Activated T-helper 1 cell treated with anti-CD3 and anti-CD28 coated beads, Interleukin-2, amount 50 U/mL, for 16 hours (primary cell): Measurements from ENCODE around the gene NEK6.

ENCODE experiments used
- DNase-seq, 2 donors: peaks; one replicate each; pipeline ENCODE4 v3.0.0-alpha.2; 2020; ENCODE audit warnings: low read depth in 1 of 2, low spot score in 1 of 2

The NEK6 gene

DNA sequence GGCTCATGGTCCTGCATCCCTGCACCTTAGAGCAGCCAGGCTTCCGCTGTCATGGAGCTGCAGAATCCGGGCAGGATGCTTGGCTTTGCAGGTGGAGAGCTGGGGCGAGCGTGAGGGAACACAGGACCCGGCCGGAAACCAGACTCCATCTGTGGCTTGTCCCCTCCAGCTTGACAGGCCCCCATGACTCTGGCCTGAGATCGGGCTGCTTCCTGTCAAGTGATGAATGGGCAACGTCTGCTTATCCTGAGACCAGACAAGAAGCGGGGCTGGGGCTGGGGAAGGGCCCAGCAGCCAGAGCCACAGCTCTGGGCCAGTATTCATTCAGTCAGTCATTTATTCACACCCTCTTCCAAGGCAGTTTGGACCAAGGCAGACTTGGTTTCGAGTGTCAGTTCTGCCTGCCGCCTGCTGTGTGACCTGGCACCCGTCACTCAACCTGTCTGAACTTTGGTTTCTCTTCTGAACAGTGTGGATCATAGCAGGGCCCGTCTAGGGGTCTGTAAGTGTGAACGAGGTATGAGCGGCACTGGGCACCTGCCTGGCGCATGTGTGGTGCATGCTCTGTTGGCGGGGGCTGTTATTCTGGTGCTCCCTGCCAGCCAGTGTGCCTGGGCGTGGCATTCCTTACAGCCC lies 37.5 kb downstream of the NEK6 start:
- no peak for DNase-seq

DNA sequence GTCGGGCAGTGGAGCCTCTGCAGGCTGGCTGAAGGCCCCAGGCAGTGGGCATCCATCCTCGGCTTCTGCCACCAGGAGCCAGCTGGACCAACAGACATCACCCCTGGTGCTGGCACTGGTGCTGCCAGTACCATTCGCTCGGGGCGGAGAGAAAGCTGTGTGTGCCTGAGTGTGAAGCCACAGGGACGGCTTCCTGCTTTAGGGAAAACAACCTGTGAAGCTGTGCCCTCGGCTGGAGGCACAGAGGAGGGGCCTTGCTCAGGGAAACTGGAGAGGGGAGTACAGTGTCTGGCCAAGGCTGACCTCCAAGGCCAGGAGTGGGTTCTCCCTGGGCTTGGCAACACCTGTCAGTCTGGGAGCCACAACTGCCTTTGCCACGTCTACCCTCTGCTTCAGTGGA lies 38.3 kb downstream of the NEK6 start:
- no peak for DNase-seq

DNA sequence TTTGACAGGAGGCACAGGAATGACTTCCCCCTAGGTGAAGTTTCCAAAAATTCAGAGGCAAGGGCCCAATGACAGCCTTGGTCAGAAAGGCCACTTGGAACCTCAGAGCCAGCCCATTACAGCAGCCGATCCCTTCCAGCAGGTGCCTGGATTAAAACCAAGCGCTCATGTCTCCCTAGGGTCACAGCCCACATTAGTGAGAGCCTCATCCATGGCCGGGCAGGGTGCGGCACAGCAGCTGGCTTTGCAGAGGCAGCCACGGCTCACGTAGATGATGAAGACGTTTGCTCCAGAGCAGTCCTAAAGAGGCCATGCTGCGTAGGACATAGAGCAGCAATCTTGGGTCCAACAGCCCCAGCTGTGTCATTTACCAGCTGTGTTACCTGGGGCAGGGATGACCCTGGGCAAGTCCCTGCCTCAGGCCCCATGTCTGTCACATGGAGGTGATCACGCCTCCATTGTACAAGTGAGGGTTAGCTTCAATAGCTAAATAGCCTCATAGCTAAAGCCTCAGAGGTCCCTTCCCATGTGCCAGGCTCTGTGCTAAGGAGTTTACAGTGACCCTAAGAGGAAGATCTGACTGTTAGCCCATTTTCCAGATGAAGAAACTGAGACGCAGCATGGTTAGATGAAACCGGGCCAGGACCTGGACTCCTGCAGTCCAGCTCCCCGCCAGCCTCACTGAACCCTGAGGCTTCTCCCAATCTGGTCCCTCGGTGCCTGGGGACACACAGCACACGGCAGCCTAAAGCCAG lies 39.2 kb downstream of the NEK6 start:
- DNase-seq = no peak

DNA sequence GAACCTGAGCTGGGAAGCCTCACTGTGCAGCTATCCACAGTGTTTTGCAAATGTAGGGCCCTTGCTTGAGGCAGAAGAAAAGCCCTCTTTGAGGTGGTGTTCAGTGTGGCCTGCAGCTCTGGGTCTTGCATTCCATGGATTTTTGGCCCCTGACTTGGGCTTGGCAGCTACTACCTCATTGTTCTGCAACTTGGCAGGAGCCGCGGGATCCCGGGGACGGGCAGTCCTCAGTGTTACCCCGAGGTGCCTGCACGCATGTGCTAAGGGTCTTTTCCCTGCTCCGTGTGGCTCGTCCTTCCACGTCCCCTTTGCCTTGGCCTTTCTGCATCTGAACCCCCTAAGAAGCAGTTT lies 39.8 kb downstream of the NEK6 start:
- DNase-seq = no peak

DNA sequence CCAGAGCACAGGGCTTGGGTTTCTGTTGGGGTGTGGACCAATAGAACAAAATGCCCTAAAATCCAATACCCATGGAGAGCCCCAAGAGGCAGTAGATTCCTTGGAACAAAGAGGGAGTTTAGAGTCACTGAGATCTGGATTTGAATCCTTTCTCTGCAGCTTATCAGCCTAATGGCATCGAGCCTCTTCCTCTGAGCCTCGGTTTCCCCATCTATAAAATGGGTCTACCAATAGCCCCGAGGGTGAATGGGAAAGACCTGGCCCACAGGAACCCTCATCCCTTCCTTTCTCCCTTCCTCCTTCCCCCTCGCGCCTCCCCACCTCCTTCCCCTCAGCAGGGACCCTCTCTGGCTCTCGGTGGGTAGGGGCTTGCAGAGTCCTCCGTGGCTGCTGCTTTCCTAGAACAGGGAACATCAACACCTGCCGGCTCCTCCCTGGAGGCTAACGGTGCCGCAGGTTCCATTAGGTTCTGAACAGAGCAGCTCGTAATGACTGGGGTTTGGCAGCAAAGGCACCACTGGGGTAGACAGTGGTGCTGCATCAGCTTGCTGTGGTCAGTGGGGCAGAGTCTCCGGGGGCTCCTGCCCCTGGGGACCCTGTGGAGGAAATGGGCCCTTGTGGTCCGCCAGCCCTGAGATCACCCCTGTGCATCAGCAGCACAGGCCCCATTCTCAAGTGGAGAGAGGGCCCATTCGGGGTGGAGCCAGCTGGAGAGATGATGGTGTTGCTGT lies 40.3 kb downstream of the NEK6 start:
- no peak for DNase-seq

DNA sequence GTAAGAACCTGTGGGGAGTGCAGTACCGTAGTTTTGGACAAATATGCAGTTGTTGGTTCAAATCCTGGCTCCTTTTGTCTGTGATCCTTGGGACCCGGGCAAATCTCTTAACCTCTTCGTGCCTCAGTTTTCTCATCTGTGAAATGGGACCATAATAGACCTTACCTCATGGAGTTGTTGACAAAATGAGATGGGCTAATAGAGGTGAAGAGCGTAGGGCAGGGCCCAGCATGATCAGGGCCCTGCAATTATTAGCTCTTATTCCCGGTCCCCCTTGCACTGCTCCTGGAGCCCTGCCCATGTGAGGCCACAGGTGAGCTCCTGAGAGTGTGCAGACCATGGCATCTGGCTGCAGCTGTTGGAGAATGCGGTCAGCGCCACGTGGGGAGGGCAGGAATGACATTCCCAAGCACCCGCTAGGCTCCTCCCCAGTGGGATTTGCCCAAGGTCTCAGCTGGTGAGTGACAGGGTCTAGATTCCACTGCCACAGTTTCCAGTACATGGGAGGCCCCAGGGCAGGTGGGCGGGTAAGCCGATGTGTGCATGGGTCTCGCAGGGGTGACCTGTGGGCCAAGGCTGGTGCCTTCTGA lies 41.0 kb downstream of the NEK6 start:
- no peak for DNase-seq

DNA sequence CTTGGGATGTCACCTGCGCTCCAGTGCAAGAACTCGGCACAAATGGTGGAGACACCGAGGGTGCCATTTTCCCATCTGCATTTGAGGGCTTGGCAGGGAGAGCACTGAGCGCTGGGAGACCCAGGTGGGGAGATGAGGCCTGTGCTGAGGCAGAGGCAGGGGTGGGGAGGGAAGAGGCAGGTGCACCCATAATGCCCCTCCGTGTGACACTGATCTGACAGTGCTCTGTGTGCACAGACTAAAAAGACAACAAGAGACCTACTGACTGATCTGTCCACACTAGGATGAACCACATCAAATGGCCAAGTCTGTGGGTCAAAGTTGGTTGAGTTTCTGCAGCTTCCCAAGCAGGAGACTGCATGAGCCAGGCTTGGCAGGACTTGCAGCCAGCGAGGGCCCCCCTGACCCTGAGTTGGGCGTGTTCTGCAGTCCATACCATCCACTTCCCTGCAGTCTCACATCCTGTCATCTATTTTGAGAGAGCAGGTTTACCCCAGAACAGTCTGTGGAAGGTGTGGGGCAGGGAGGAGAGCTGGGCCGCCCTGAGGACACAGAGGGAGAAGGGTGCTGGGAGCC lies 41.9 kb downstream of the NEK6 start:
- DNase-seq = no peak

DNA sequence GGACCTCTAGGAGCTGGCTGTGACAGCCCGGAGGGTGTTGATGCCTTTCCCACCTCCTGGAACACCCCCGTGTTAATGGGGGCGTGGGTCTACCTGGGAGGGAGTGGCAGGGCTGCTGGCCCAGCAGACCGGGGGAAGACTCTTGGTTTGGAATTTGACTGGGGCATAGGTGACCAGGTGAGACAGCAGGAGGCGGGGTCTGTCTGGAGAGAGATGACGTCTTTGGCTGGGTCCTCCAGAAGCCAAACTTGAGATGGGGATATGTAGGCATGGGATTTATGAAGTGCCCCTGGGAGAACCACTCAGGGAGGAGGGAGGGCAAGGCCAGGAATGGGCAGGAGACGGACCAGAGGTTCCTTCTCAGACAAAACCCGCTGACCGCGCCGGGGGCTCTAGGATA lies 42.6 kb downstream of the NEK6 start:
- DNase-seq = no peak

DNA sequence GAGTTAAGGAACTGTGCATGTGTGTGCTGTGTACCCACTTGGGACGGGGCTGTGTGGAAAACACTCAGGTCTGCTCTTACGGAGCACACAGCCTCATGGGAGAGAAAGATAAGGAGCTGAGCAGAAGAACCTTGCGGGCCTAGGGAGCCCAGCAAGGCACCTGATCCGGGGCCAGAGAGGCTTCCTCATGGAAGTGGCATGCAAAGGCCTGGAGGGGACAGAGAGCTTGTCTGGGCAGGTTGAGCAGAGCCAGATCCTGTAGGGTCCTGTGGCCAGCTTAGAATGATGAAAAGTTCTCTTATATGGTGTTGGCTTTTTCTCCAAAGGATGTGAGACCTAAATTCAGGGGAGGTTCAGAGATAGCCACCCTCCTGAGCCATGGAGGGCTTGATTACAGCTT lies 45.2 kb downstream of the NEK6 start:
- DNase-seq = no peak

DNA sequence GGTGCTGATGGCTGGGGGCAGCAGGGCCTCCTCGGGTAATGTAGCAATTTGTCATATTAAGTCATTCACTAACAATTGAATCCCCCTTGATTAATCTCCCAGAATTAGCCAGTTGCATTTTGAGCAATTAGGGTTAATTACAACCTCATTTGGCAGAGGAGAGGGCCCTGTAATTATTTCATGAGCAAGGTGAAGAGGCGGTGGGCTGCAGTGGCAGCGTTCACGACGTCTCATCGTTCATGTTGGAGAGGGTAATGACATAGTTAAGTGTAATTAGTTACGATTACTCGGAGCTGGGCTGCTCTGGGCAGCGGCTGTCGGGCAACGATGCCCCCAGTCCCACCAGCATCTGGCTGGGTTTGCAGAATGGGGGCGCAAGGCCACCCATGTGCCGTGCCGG lies 46.0 kb downstream of the NEK6 start:
- no peak for DNase-seq

DNA sequence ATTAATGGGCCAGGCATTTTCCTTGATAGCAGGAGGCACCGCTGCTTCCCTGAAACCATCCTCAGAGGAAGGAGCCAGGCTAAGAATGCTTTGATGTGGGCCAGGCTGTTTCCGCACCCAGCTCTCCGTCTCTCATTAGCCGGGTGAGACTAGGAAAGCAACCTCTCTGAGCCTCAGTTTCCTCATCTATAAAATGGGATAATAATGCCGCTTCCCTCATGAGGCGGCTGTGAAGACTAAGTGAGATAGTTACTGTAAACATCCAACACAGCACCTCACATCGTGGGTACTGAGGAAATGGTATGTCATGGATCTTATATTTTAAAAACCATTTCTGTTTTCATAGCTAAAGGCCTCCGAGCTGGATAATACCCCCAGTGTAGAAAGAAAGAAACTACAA lies 46.5 kb downstream of the NEK6 start:
- no peak for DNase-seq

DNA sequence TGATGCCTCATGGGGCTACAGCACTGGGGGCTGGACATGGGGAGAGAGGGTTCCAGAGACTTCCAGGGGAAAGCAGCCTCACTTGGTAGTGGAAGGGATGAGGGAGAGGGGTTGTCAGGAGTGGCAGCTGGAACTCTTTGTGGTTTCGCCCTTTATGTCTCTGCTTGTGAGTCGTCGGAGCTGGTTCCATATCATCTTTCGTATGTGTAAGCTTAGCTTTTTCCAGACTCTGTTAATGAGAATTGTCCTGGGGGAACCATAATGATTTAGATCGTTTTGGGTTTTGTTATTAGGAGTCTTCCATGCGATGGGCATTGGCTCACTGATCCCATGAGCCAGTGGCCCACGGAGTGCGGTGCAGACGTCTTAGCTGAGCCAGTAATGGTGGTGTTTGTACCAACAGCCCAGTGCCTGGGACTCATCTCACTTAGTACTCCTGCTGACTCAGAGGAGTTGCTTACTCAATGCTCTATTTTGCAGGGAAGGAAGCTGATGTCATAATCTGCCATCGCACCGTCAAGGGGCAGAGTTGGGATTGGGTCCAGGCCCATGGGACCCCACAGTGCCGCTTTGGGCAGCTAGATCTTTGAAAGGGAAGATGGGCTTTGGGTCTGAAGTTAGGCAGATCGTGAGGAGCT lies 48.5 kb downstream of the NEK6 start:
- DNase-seq = no peak

DNA sequence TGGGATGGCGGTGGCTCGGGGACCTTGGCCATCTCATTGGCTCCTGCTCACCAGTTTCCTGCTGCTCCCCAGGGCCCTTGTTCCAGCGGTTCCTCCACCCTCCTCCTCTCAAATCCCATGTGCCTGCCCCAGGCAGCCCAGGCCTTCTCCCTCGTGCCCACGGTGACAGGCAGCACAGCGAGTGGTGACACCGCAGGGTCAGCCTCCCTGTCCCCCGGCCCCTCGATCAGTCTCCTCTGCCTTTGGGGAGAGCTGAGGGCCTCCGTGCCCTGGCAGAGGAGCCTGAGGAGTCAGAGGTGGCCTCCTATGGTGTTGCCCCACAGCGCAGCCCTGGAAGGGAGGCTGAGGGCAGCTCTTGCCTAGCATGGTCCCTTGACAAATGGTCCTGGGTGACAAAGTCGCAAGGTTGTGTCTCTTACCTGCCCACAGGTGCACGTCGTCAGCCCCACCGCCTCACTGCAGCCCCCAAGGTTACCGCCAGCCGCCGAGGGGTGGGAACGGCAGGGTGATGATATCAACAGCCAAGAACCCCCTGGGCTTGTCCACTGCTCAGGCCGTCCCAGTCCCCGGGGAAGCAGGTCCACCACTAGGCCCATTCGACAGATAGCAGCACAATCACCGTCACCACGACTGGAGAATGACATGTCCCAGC lies 49.8 kb downstream of the NEK6 start:
- DNase-seq = no peak

DNA sequence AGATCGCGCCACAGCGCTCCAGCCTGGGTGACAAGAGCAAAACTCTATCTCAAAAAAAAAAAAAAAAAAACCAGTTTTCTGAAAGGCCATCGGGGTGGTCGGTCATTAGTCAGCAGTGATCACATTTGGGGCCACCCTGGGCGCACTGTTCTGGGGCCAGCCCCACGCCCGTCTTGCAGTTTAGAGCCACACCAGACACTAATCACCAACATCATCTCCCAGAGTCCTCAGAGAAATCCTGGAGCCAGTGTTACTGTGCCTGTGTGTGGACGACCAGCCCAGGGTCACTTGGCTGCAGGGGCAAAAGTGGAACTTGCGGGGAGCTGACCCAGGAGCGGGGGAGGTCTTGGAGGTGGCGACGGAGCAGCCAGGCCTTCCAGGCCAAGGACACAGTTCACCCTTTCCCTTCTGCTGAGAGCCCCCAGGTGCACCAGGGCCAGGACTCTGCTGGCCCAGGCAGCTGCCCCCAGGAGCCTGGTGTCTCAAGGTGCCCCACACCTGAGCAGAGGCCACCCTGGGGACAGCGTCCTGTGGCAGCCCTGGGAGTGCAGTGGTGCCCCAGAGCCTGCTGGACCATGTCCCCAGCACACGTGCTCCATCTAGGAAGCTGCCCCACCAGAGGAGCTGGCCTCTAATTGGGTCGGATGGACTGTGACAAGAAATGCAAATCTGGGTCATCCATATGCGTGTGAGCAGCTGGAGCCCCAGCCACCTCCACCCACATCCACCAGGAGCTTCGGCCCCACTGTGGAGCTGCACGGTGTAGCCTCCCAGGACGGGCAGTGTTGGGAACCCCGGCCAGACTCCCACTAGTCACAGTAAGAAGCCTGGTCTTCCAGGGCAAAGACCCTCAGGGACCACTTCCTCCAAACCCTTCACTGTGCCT lies 51.1 kb downstream of the NEK6 start:
- DNase-seq = no peak

DNA sequence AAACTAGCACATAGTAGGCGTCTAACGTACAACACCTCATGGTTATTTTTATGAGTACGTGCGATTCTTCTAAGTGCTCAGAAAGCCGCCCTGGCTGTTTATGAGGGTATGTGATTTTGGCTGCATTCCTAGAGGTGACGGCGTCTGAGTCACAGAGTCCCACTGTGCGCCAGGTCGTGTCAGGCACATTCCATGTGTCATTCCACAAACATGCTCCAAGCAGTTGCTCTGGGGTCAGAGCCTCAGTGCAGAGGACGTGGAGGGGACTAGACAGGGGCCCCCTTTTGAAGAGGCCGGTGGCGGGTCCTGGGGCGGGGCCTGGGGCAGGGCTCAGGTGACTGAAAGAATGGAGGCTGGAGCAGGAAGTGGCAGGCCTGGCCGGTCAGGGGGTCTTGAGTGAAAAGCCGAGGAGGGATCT lies 51.9 kb downstream of the NEK6 start:
- no peak for DNase-seq

DNA sequence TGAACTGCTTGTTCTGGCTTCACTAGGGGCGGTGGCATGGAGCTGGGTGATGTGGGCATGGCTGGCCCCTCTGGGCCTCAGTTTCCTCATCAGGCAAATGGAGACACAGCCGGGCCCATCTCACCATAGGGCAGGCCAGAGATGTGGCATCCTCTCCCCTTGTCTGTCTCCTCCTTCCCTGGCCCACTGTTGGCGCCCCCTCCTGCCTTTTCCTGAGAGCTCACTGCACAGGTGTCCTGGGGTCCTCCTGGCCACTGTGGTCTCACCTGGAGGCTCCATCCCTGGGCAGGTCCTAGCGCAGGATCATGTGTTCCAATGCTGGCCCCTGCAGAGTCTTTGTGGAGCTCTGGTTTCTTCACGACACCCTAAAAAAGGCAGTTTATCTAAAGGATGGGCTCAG lies 53.5 kb downstream of the NEK6 start:
- DNase-seq = no peak

DNA sequence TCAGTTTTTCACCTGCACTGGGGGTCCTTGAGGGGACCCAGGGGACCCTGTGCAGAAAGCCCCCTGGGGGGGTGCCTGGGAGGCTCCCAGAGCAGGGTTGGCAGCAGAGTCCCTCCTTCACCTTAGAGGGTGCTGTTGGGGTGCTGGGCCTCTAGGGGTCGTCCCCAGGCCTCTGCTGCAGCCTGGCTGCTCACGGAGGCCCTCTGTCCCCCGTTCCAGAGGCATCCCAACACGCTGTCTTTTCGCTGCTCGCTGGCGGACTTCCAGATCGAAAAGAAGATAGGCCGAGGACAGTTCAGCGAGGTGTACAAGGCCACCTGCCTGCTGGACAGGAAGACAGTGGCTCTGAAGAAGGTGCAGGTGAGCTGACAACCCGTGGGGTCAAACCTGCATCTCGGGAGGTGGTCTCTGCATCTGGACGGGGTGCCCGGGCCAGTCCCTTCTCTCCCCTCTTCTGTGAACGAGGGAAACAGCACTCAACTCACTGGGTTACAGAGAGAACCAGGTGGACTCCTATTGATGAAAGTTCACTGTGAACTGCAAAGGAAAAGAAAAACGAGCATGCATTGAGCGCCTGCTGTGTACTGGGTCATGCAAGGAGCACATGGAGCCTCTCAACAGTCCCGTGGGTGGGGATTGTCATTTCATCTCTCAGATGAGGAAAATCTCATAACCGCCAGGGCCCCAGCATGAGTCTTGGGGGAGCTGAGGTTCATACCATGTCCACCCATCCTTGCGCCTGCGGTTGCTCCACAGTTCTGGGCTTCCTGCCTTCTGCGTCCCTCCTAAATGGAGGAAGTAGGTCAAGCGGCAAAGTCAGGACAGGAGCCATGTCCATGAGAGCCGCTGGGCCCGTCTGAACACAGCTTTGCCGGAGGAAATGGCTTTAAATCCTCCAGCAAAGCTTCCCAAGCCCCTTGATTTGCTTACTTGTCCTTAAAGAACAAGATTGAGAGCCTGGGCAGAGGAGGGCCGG lies 54.8 kb downstream of the NEK6 start:
- no peak for DNase-seq

DNA sequence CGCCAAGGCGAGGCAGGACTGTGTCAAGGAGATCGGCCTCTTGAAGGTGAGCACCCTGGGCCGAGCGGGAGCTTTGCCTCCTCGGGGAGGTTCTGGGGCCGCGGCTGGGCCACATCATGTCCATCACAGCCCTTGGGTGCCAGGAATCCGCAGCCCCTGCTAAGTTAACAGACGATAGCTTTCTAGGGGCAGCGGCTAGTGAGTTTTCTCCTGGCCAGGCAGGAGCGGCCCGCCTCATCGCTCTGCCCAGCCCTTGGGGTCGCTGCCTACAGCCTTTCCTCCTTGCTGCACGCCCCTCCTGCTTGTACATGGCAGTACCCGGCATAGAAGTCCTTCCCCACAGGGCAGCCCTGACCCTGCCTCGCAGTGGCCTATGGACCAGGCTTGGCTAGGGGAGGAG lies 56.2 kb downstream of the NEK6 start:
- DNase-seq = no peak

DNA sequence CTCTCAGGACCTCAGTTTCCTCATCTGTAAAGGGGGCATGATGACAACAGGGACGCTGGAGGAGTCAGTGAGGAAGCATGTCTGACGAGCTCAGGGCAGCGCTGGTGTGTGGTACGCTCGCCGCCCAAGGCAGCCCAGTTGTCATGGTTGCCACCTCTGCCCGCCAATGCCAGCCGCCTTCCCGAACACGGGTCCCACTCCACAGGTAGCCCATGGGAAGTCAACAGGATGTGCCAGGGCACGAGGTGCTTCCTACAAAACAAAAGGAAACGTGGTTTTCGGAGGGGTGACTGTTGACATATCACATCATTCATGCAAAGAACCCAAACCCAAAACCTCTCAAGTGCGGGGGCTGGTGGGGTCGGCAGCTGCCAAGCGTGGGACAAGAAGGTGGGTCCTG lies 58.1 kb downstream of the NEK6 start:
- no peak for DNase-seq
